K562 (cell line): ENCODE data around the gene ALKBH8. TPM values are rescaled to one million over a fixed set of nuclear protein-coding genes. Genes with fewer than 3 reads are reported as not detected.

ENCODE experiments used
- ATAC-seq: fragments of 200-7000 bp; cut with Tn5 transposase; 3 replicates; pipeline ENCODE4 v1.9.1; 2020; ENCODE audit warnings: moderate library complexity
- BruUV-seq: library from RNA; stranded (reverse); fragments of 400-500 nt; replicated peaks from 2 replicates; lab custom pipeline; 2021; lab: Mats Ljungman, UMichigan
- CTCF ChIA-PET: fragments of 300-600 bp; formaldehyde crosslinking; extraction: SDS; loops from one replicate; lab custom pipeline; 2021; ENCODE audit warnings: low intra/inter-chr PET ratio; lab: Yijun Ruan, JAX
- POLR2A ChIA-PET: fragments of 300-600, 350-650 bp; sonication (Branson Sonifier 250); formaldehyde crosslinking; extraction: SDS; loops from one replicate; lab custom pipeline; 2021; ENCODE audit warnings: antibody characterized with exemption, inconsistent platforms; lab: Yijun Ruan, JAX
- DNase-seq, 4 experiments: peaks; one replicate each; pipeline versions ENCODE4 v3.0.0 to v3.0.0-alpha.2; 2011 to 2018; ENCODE audit warnings: low spot score in 3 of 4, mixed read lengths in 3 of 4; ENCODE audit errors: extremely low read depth in 1 of 4
- FAIRE-seq: peaks from 2 replicates; lab custom pipeline; 2011; peaks lifted over from hg19 to GRCh38; lab: Jason Lieb, UNC
- H2AFZ ChIP-seq: 2 replicates; pipeline ENCODE4 v1.6.0; 2011; ENCODE audit warnings: low read depth, low read length, control low read depth, inconsistent platforms
- H3K27ac ChIP-seq: fragments of 200-600 bp; 3 replicates; pipeline ENCODE4 v1.8.0; 2011; ENCODE audit warnings: low read depth, mild to moderate bottlenecking, control low read depth, inconsistent platforms, low read length, moderate library complexity, mixed read lengths; ENCODE audit errors: extremely low read depth
- H3K27me3 ChIP-seq, 2 experiments: fragments of 300-600 bp in 1 of 2; 2 replicates in 1 of 2; 3 replicates in 1 of 2; pipeline versions ENCODE4 v1.6.0 to v1.8.0; 2011; ENCODE audit warnings: inconsistent platforms in 2 of 2, low read length in 2 of 2, mild to moderate bottlenecking in 1 of 2, mixed read lengths in 1 of 2, moderate library complexity in 1 of 2; ENCODE audit not compliant: control insufficient read depth in 2 of 2, insufficient read depth in 2 of 2
- H3K36me3 ChIP-seq: fragments of 300-600 bp; 3 replicates; pipeline ENCODE4 v1.8.0; 2011; ENCODE audit warnings: mild to moderate bottlenecking, low read length, inconsistent platforms; ENCODE audit not compliant: control insufficient read depth, insufficient read depth
- H3K4me1 ChIP-seq, 2 experiments: fragments of 200-600 bp in 1 of 2; replicated peaks in 1 of 2; 2 replicates in 1 of 2; 3 replicates in 1 of 2; pipeline versions ENCODE4 v1.5.1 to v1.8.0; 2011; ENCODE audit warnings: inconsistent platforms in 2 of 2, low read length in 2 of 2, mild to moderate bottlenecking in 1 of 2, mixed read lengths in 1 of 2, moderate library complexity in 1 of 2; ENCODE audit not compliant: control insufficient read depth in 2 of 2, insufficient read depth in 2 of 2
- H3K4me2 ChIP-seq: 2 replicates; pipeline ENCODE4 v1.6.1; 2011; ENCODE audit warnings: low read length, control low read depth, inconsistent platforms, mixed read lengths; ENCODE audit not compliant: insufficient read depth
- H3K4me3 ChIP-seq: fragments of 200-600 bp; sonication (generic), shearing (Covaris generic); 2 replicates; pipeline ENCODE4 v1.5.1; 2016; ENCODE audit warnings: control low read depth, inconsistent platforms
- H3K79me2 ChIP-seq: fragments of 200-600 bp; 3 replicates; pipeline ENCODE4 v1.8.0; 2011; ENCODE audit warnings: low read length, inconsistent platforms; ENCODE audit not compliant: control insufficient read depth, insufficient read depth
- H3K9ac ChIP-seq, 2 experiments: 2 replicates each; pipeline versions ENCODE4 v1.6.0 to v1.6.1; 2011; ENCODE audit warnings: low read depth in 2 of 2, low read length in 2 of 2, control low read depth in 1 of 2, inconsistent platforms in 1 of 2, mild to moderate bottlenecking in 1 of 2, mixed read lengths in 1 of 2; ENCODE audit not compliant: insufficient read depth in 1 of 2
- H3K9me1 ChIP-seq: one replicate; pipeline ENCODE4 v1.6.0; 2011; ENCODE audit warnings: inconsistent platforms, mild to moderate bottlenecking, low read length, moderate library complexity; ENCODE audit not compliant: control insufficient read depth, insufficient read depth
- H3K9me3 ChIP-seq: replicated peaks from 2 replicates; pipeline ENCODE4 v1.5.1; 2011; ENCODE audit warnings: low read depth, low read length, inconsistent platforms; ENCODE audit not compliant: control insufficient read depth, insufficient read depth
- H4K20me1 ChIP-seq: replicated peaks from 2 replicates; pipeline ENCODE4 v1.6.1; 2011; ENCODE audit warnings: low read length, inconsistent platforms, mixed read lengths; ENCODE audit not compliant: control insufficient read depth, insufficient read depth
- DPF2 ChIP-seq: fragments of 450-650 bp; IDR thresholded peaks from 2 replicates; pipeline ENCODE4 v1.6.1; 2016
- FOSL1 ChIP-seq: fragments of 200-800 bp; sonication (Bioruptor generic); conservative IDR thresholded peaks from 2 replicates; pipeline ENCODE4 v1.6.1; 2016; ENCODE audit warnings: missing genetic modification characterization, missing compliant biosample characterization
- SIX5 ChIP-seq, 2 experiments: IDR thresholded peaks; 2 replicates each; pipeline ENCODE4 v1.6.1; 2011; ENCODE audit warnings: low read length in 2 of 2, borderline replicate concordance in 1 of 2, low read depth in 1 of 2, mild to moderate bottlenecking in 1 of 2, moderate library complexity in 1 of 2; ENCODE audit not compliant: insufficient read depth in 1 of 2
- ZNF584 ChIP-seq: fragments of 200-800 bp; sonication (Bioruptor generic); IDR thresholded peaks from 2 replicates; pipeline ENCODE4 v1.6.1; 2016; ENCODE audit warnings: low read depth, mild to moderate bottlenecking, missing genetic modification characterization, missing compliant biosample characterization
- ZNF668 ChIP-seq: fragments of 250-450 bp; sonication (Bioruptor Pico); IDR thresholded peaks from 2 replicates; pipeline ENCODE4 v1.8.0; 2022; ENCODE audit warnings: mild to moderate bottlenecking, inconsistent platforms
- WGBS: fragments of 100-300 bp; shearing (Covaris generic); methylation state at CpG from one replicate; pipeline ENCODE4 v1.1.6; 2016; ENCODE audit warnings: low coverage, mixed read lengths; ENCODE audit not compliant: insufficient coverage; ENCODE audit errors: missing lambda C conversion rate; 5-methylcytosine and 5-hydroxymethylcytosine counted together
- in situ Hi-C: fragments of 300-500 bp; cut with MboI; formaldehyde crosslinking; loops from 4 replicates; pipeline ENCODE4 v1.15.0; 2018; ENCODE audit warnings: inconsistent platforms, mixed read lengths
- intact Hi-C: fragments of 100-400 bp; cut with micrococcal nuclease; formaldehyde crosslinking; loops from 2 replicates; pipeline ENCODE4 v1.14.2; 2022
- polyA plus RNA-seq, 8 experiments: library from polyadenylated mRNA; depleted of rRNA in 4 of 8; stranded (reverse) in 5 of 8; unstranded in 3 of 8; fragments of >200 nt; fragmentation: Nextera tagmentation in 2 of 8; fragmentation: Illumina TruSeq in 1 of 8; extraction: Ambion mirVana in 2 of 8; extraction: Trizol in 1 of 8; gene quantifications; 2 replicates each; pipeline versions ENCODE4 v1.2.1 to v1.2.3, GENCODE V29; 2011 to 2014; ENCODE audit warnings: inconsistent platforms in 1 of 8, missing spikeins in 1 of 8
- total RNA-seq, 7 experiments: library from RNA; depleted of rRNA in 6 of 7; stranded (reverse); fragments of >200 nt in 6 of 7; fragmentation: Illumina TruSeq in 2 of 7; extraction: Trizol in 2 of 7; gene quantifications; 2 replicates each; pipeline versions ENCODE4 v1.2.1 to v1.2.3, GENCODE V29; 2011 to 2021; ENCODE audit warnings: low replicate concordance in 1 of 7
- TF ChIP-seq, protein P1 (sequence below): fragments of 450-650 bp; IDR thresholded peaks from 2 replicates; pipeline ENCODE4 v1.6.1; 2016; ENCODE audit warnings: borderline replicate concordance

Gene ALKBH8
- total and polyA plus RNA-seq, 9 of the 15 experiments (the other 6 are each of a cell fraction or from before 2014, with no cell fraction given) = 4.3 to 14.4 (median 9.1) TPM

DNA sequence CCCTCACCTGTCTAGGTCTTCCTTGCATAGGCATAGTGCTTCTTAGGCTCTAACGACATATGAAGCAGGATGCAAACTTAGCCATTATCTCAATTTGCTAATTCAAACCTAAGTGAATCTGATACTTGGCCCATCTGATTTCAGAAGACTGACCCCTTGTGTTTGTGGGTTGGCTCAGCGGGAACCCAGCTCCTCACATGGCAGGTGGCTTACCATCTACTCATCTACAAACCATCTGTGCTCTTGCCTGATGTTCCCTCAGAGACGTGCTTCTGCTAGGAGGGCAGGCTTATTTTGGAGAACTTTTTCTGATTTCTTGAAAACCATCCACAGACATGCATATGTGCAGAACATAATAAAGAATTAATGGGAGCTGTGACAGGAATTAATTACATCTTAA, 40.6 kb upstream of the ALKBH8 start:
- Histone ChIP-seq H3K4me2 (no peak overlapping the region), H4K20me1 (no peaks in the 10 kb centered on the region), H3K36me3 (no peaks in the 10 kb centered on the region), H3K9me3 (no peaks in the 10 kb centered on the region), H3K79me2 (no peaks in the 10 kb centered on the region), H3K4me1 (no peaks in the 10 kb centered on the region), H3K9ac (no peak overlapping the region), H3K27ac (no peak overlapping the region), H3K9me1 (no peaks in the 10 kb centered on the region), H3K4me3 (no peak overlapping the region), H2AFZ (no peak overlapping the region), H3K27me3 (no peaks in the 10 kb centered on the region; a peak in 2 of 5 replicates)
- TF ChIP-seq, protein P1, sequence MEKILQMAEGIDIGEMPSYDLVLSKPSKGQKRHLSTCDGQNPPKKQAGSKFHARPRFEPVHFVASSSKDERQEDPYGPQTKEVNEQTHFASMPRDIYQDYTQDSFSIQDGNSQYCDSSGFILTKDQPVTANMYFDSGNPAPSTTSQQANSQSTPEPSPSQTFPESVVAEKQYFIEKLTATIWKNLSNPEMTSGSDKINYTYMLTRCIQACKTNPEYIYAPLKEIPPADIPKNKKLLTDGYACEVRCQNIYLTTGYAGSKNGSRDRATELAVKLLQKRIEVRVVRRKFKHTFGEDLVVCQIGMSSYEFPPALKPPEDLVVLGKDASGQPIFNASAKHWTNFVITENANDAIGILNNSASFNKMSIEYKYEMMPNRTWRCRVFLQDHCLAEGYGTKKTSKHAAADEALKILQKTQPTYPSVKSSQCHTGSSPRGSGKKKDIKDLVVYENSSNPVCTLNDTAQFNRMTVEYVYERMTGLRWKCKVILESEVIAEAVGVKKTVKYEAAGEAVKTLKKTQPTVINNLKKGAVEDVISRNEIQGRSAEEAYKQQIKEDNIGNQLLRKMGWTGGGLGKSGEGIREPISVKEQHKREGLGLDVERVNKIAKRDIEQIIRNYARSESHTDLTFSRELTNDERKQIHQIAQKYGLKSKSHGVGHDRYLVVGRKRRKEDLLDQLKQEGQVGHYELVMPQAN = no peak
- TF ChIP-seq FOSL1 (tag) (no peak), SIX5 (IDR thresholded peaks at IDR 0.05; ENCODE audit: borderline replicate concordance in 1 of 2, insufficient read depth in 1 of 2, low read depth in 1 of 2, low read length in 2 of 2) (no peak), ZNF584 (no peak), ZNF668 (CRISPR knock-in tag) (no peak), DPF2 (no peak)
- intact Hi-C loops (no loop called here), in situ Hi-C loops (no loop called here)
- no TSS peak for BruUV-seq
- no peak for ATAC-seq
- CTCF ChIA-PET = no interaction called here
- no peak for DNase-seq
- no peak for FAIRE-seq
- POLR2A ChIA-PET = no interaction called here
- WGBS = 4% methylated on average over 3 of the region's 3 CpGs
